NCI-H69 (cell line): Measurements from ENCODE around the gene NR5A1.

ENCODE experiments used
- DNase-seq: peaks from one replicate; lab custom pipeline; 2025; lab: John Stamatoyannopoulos, UW

Gene NR5A1

GRCh38 chr9:124480621-124480981, 26.6 kb downstream of the NR5A1 start:
- peak; percentile 76 for DNase-seq

GRCh38 chr9:124479947-124480620, 27.1 kb downstream of the NR5A1 start:
- no peak for DNase-seq

GRCh38 chr9:124479371-124479770, 27.8 kb downstream of the NR5A1 start:
- DNase-seq: no peak

- peak; percentile 28 for DNase-seq
These were observed 28.8 kb downstream of the NR5A1 start for GRCh38 chr9:124478354-124478753.

GRCh38 chr9:124477648-124478285, 29.4 kb downstream of the NR5A1 start:
- DNase-seq: peak; percentile 86

GRCh38 chr9:124477211-124477647, 30.0 kb downstream of the NR5A1 start:
- DNase-seq: peak; percentile 70

GRCh38 chr9:124475868-124476690, 31.1 kb downstream of the NR5A1 start:
- no peak for DNase-seq

GRCh38 chr9:124475158-124475867, 31.9 kb downstream of the NR5A1 start:
- no peak for DNase-seq

GRCh38 chr9:124474151-124474550, 33.0 kb downstream of the NR5A1 start:
- no peak for DNase-seq

GRCh38 chr9:124473310-124473709, 33.9 kb downstream of the NR5A1 start:
- DNase-seq: no peak

- DNase-seq: no peak
These were observed 34.4 kb downstream of the NR5A1 start for GRCh38 chr9:124472770-124473169.

- DNase-seq: peak; percentile 20
These were observed 35.4 kb downstream of the NR5A1 start for GRCh38 chr9:124471761-124472160.

GRCh38 chr9:124470726-124471125, 36.5 kb downstream of the NR5A1 start:
- DNase-seq: no peak

GRCh38 chr9:124470306-124470705, 36.9 kb downstream of the NR5A1 start:
- DNase-seq: no peak

GRCh38 chr9:124469011-124469832, 38.0 kb downstream of the NR5A1 start:
- no peak for DNase-seq

GRCh38 chr9:124468061-124468740, 39.0 kb downstream of the NR5A1 start:
- no peak for DNase-seq

- no peak for DNase-seq
These were observed 39.7 kb downstream of the NR5A1 start for GRCh38 chr9:124467410-124468060.

GRCh38 chr9:124465736-124466135, 41.5 kb downstream of the NR5A1 start:
- no peak for DNase-seq

GRCh38 chr9:124462739-124463138, 44.5 kb downstream of the NR5A1 start:
- DNase-seq: no peak

GRCh38 chr9:124458441-124458840, 48.8 kb downstream of the NR5A1 start:
- no peak for DNase-seq
